GM19328 (cell line): Measurements from ENCODE around the gene FAM117A.

ENCODE experiments used
- ATAC-seq: cut with Tn5 transposase; IDR thresholded peaks from one replicate; pipeline ENCODE4 v1.9.1; 2021; ENCODE audit warnings: mild to moderate bottlenecking, moderate library complexity; ENCODE audit not compliant: unreplicated experiment

The FAM117A gene, protein sequence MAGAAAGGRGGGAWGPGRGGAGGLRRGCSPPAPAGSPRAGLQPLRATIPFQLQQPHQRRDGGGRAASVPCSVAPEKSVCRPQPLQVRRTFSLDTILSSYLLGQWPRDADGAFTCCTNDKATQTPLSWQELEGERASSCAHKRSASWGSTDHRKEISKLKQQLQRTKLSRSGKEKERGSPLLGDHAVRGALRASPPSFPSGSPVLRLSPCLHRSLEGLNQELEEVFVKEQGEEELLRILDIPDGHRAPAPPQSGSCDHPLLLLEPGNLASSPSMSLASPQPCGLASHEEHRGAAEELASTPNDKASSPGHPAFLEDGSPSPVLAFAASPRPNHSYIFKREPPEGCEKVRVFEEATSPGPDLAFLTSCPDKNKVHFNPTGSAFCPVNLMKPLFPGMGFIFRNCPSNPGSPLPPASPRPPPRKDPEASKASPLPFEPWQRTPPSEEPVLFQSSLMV

DNA sequence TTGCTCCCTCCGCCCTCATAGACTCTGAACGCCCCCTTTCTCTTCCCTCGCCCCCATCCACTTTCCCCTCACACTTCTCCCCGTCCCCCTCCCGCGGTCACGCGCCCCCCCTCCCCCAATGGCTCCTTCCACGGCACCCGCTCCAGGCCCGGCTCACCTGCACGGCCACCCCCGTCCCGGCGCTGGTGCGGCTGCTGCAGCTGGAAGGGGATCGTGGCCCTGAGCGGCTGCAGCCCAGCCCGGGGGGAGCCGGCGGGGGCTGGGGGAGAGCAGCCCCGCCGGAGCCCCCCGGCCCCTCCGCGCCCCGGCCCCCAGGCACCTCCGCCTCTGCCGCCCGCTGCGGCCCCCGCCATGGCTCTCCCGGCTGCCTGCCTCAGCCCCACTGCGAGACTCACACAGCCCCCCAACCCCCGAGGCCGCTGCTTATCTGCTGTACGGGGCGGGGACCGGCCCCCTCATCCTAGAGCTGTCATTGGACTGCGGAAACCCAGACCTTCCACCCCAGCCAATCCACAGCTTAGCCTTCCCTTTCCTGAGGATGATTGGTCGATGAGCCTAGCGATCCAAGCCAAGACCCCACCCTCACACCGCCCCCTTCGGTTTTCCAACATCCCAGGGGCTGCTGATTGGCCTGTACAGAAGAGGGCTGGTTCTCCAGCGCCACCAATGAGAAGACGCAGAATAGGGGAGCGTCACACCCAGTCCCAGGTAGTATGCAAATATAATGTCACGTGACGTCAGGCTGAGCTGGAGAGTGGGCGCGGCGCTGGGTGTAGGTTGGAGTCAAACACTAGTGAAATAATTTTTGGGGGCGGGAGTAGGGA, at the start of gene FAM117A:
Gene FAM117A (minus strand): TSS at position 397 of the 824 bp plus-strand sequence. CDS start 44 bp downstream, at position 353.
- ATAC-seq: peak; percentile 93

- no peak for ATAC-seq
Measured at GRCh38 chr17:49809056-49809455, 45.1 kb upstream of the FAM117A start.

DNA sequence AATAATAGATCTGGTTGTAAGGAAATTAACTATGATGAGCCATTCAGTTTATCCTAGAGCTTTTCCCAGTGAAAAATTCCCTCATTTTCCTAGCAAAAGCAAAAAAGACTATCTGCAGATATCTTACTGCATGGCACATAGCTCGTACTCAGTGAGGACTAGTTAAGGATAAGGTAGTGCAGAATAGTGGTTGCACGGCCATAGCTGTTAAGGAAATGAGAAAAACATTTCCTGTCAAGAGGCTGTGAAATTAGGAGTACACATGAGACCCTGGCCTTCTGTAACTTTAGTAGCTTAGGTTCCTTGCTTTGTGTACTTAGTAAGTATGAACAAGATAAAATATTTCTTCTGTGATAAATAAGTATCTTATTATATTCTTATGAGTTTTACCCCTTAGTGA, 34.8 kb upstream of the FAM117A start:
- ATAC-seq: no peak

GRCh38 chr17:49798182-49798581, 34.3 kb upstream of the FAM117A start:
- ATAC-seq: no peak

GRCh38 chr17:49795372-49795771, 31.4 kb upstream of the FAM117A start:
- ATAC-seq: no peak

DNA sequence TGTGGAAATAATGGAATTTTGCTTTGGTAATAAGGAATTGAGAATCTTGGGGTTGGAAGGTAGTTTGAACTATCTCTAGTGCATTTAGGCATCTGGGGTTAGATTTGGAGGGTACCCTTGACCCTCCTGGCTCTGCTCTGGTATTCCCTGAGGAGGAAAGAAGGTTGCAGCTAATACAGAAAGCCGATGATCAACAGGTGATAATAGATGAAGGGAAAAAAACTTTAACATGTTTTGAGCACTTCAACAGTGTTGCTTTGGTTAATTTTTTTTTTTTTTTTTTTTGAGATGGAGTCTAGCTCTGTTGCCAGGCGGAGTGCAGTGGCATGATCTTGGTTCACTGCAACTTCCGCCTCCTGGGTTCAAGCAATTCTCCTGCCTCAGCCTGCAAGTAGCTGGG, 29.4 kb upstream of the FAM117A start:
- no peak for ATAC-seq

DNA sequence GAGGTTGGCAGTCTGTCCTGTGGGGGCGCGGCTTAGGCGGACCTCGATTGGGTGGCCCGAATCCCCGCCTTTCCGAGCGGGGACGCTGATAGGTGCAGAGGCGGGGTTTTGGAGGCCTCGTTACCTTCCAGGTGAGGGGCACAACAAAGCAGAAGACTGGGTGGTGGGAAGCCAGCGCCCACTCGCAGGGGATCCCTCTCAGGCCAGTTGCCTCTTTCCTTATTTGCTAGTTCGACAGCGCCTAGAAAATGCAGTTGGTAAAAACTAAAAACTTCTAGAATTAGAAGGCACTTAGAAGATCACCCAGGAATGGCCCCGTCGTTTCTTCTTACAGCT, 25.3 kb upstream of the FAM117A start:
- no peak for ATAC-seq

GRCh38 chr17:49788478-49789242, 24.7 kb upstream of the FAM117A start, which contains the start of gene KAT7:
TSS of gene KAT7 (plus strand) at chr17:49788681. CDS start at chr17:49788835, 154 bp downstream.
- peak; percentile 84 for ATAC-seq

DNA sequence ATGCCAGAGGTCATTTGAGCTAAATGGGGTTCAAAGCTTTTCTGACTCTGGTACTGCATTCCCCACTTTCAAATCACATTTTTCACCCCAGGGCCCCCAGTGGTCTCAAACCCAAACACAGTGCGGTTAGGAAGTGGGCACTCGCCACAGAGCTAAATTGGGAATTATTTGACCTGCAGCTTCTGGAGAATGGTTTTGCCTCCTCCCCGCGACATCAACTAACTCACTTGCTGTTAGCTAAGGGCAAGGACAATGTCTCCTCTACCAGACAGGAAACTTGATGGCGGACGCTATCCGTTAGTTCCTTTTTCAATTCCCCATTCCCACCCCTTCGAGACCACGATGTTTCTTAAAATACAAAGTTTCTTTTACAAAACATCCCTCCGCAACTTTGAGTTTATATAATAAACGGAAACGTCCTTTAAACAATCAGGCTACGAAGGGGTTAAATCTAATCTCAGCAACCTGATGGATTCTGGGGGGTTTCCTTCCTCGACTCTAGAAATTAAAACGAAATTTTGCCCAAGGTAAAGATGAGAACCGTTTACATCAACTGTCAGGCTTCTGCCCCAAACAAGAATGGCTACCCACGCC, 24.1 kb upstream of the FAM117A start:
- ATAC-seq: no peak

GRCh38 chr17:49784636-49785035, 20.7 kb upstream of the FAM117A start:
- no peak for ATAC-seq

GRCh38 chr17:49783791-49784190, 19.9 kb upstream of the FAM117A start:
- ATAC-seq: no peak

GRCh38 chr17:49783071-49783715, 19.3 kb upstream of the FAM117A start:
- no peak for ATAC-seq

GRCh38 chr17:49779739-49780231, 15.9 kb upstream of the FAM117A start:
- ATAC-seq: no peak

DNA sequence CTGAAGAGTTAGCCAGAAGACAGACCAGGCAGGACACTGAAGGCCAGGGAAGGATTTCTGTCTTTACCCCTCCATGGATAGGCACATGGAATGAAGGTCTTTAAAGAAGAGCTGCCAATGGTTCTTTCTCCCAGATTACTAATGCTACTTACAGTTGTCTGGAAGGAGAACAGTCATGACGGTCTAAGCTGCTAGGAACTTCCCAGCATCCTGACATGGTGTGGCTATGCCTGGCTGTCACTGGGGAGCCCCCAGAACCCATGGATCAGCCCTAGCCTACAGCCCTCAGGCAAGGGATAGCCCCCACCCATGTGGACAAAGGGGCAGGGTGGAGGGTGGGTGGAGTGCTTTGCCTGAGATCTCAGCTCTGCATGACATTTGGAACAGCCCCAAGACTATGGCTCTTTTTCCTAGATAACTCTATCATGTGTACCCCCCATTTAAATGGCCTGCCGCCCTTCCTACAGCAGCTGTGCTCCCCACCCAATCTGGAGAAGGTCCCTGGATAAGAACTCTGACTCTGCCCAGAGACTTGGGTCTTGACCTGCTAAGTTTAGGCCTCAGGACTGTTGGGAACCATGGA, 15.3 kb upstream of the FAM117A start:
- ATAC-seq: no peak

- ATAC-seq: no peak
Measured at GRCh38 chr17:49777563-49777962, 13.6 kb upstream of the FAM117A start.

DNA sequence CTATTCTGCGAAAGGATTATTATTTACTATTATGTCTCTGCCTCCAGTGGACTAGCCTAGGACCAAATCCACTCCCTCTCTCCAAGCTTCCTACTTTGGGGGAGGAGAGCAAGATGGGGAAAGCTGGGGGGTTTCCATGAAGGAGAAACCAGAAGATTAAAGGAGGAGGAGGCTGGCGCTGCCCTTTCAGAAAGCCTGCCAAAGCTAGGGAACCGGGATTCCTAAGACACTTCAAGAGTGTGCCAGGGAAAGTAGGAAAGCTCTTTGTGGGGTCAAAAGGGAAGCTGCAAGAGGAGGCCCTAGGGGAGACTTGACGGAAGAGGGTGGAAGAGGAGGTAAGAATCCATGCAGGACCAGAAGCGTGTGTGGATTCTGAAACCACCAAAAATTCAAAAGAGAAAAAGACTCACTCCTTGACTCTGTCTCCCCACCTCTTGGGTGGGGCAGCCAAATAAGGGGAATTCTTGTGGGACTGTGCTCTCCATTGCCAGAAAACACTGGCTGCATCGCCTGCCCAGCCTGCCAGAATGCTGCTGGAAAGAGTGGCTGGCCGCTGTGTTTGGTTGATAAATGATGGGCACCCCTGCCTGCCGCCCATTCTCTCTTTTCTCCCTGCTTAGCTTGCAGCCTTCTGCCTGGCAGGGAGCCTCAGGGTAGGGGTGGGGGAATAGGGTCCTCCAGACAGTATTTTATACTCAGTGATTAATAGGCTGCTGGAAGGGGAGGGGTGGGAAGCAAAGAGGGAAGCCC, 12.8 kb upstream of the FAM117A start:
- no peak for ATAC-seq

- ATAC-seq: no peak
Measured at GRCh38 chr17:49775546-49776260, 11.8 kb upstream of the FAM117A start.

GRCh38 chr17:49766918-49767530, 3.1 kb upstream of the FAM117A start:
- ATAC-seq: no peak
